Measurements from ENCODE around the gene MTSS2. TPM values are rescaled to one million over a fixed set of nuclear protein-coding genes. Genes with fewer than 3 reads are reported as not detected.

The MTSS2 gene
- total RNA-seq, 1 donor: 56.5 TPM

DNA sequence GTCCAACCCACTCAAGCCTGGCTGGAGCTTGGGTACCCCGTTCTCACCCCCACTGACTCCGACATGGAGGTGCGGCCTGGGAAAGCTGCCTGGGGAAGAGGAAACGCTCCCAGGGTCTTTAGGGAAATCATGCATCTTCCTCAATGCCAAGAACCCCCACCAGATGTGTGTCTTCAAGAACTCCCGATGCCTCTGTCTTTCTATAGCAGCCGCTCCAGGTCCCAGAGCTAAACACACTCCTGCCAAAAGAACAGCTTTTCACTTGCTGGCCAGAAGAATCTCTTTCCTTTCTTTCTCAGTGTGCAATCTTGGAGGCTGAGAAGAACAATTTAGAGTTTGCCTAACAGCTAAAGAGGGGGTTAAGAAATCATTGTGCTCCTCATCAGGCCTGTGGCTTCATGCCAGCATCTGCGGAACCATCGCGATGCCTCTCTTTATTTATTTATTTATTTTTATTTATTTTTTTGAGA, 41.1 kb upstream of the MTSS2 start:
- Histone ChIP-seq H3K79me2 (ENCODE audit: insufficient read depth, low read length) (no peaks in the 10 kb centered on the region), H3K9me3 (ENCODE audit: low read depth, low read length) (no peaks in the 10 kb centered on the region), H4K20me1 (ENCODE audit: insufficient read depth, low read length) (no peaks in the 10 kb centered on the region), H3K4me3 (ENCODE audit: insufficient read depth, low read length) (no peak overlapping the region), H2AFZ (ENCODE audit: low read length) (no peak overlapping the region), H3K36me3 (ENCODE audit: insufficient read depth, low read length) (peaks cover 11% of the 10 kb centered on the region), H3K4me1 (ENCODE audit: insufficient read depth, low read length) (no peaks in the 10 kb centered on the region), H3K4me2 (ENCODE audit: insufficient read depth, low read length) (no peak overlapping the region), H3K27ac (ENCODE audit: low read depth, low read length) (no peak overlapping the region), H3K27me3 (ENCODE audit: insufficient read depth, low read length) (no peaks in the 10 kb centered on the region)
- DNase-seq (ENCODE audit: insufficient read length, low spot score, missing footprints): no peak
- TF ChIP-seq, protein P1, sequence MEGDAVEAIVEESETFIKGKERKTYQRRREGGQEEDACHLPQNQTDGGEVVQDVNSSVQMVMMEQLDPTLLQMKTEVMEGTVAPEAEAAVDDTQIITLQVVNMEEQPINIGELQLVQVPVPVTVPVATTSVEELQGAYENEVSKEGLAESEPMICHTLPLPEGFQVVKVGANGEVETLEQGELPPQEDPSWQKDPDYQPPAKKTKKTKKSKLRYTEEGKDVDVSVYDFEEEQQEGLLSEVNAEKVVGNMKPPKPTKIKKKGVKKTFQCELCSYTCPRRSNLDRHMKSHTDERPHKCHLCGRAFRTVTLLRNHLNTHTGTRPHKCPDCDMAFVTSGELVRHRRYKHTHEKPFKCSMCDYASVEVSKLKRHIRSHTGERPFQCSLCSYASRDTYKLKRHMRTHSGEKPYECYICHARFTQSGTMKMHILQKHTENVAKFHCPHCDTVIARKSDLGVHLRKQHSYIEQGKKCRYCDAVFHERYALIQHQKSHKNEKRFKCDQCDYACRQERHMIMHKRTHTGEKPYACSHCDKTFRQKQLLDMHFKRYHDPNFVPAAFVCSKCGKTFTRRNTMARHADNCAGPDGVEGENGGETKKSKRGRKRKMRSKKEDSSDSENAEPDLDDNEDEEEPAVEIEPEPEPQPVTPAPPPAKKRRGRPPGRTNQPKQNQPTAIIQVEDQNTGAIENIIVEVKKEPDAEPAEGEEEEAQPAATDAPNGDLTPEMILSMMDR (IDR thresholded peaks at IDR 0.05; ENCODE audit: extremely low read depth, low read depth, low read length): no peak

DNA sequence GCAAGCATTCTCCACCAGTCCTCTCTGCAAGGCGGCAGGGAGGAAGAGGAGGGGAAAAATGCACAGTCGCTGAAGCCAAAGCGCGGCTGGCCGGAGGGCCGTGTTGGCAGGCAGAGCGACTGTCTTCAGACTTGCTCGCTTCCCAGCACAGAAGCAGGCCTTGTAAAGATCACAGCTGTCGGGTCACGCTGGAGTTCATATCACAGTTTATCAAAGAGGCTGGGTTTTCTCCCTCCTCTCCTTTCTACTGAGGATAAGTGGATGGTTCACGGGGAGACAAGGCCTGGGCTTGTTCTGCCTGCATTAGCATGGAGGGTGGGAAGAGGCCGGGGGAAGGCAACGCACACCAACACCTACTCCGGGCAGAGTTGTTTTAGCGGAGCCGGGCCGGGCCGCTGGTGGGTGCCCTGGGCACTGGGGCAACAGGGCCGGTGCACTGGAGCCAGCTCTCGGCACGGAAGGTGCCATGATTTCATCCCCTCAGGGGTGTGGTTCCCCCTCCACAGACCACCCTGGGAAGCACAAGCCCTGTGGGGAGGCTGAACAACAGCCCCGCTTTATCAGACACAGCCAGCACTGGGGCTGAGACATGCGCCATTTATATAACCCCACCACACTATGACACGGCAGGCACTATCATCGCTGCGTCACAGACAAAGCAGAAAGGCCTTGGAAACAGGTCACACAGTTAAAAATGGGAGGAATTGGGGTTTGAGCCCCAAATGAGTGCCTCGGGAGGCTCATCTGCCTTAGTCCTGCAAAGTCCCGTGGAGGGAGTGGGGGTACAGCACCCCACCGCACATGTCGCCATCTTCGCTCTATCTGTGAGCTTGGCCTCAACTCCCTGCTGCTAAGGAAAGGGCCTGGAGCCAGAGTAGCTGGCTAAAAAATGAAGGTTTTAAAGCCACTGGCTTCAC, 40.3 kb upstream of the MTSS2 start:
- Histone ChIP-seq H2AFZ (ENCODE audit: low read length) (no peak overlapping the region), H3K4me1 (ENCODE audit: insufficient read depth, low read length) (no peaks in the 10 kb centered on the region), H4K20me1 (ENCODE audit: insufficient read depth, low read length) (no peaks in the 10 kb centered on the region), H3K27me3 (ENCODE audit: insufficient read depth, low read length) (no peaks in the 10 kb centered on the region), H3K4me2 (ENCODE audit: insufficient read depth, low read length) (no peak overlapping the region), H3K36me3 (ENCODE audit: insufficient read depth, low read length) (peaks cover 8% of the 10 kb centered on the region), H3K27ac (ENCODE audit: low read depth, low read length) (no peak overlapping the region), H3K4me3 (ENCODE audit: insufficient read depth, low read length) (no peak overlapping the region), H3K79me2 (ENCODE audit: insufficient read depth, low read length) (no peaks in the 10 kb centered on the region), H3K9me3 (ENCODE audit: low read depth, low read length) (no peaks in the 10 kb centered on the region)
- TF ChIP-seq, protein P1 (IDR thresholded peaks at IDR 0.05; ENCODE audit: extremely low read depth, low read depth, low read length): no peak
- DNase-seq (ENCODE audit: insufficient read length, low spot score, missing footprints): no peak

DNA sequence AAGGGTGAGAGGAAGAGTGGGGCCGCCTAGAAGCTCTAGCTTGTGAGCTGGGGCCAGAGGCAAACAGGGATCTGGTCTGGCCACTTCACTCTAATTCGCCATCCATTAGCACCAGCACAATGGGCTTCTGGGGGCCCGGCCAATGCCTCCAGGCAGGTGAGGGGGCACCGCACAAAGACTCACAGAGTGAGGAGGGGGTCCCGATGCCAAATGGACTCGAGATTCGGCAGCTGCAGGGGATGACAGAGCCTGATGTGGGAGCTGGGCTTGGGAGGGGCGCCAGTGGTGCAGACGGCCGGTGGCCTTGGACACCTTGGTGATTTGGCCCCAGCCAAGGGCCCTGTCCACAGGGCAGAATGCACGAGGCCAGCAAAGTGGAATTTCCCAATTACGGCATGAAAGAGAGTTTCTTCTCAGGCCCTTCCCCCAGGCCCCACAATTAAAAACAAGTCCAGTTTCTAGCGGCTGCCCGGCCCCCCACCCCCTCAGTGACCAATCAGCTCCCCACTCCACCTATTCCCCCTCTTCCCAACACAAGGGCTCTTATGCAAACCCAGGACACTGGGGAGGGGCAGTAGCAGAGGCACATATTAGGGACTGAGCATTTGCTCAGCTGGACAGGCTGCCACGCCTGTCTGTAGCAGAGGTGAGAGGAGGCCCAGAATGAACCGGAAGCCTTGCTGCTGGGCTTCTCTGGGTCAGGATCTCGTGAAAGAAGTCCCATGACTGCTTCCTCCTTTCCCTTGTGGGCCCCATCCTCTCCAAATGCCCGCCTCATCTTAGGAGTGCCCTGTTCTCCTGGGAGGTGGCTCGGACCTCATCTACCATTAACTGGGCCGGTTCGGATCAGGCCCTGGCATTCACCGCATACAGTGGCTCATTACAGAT, 39.4 kb upstream of the MTSS2 start:
- no peaks in the 10 kb centered on the region for H3K36me3 ChIP-seq (ENCODE audit: insufficient read depth, low read length)
- no peaks in the 10 kb centered on the region for H3K4me1 ChIP-seq (ENCODE audit: insufficient read depth, low read length)
- no peak for DNase-seq (ENCODE audit: insufficient read length, low spot score, missing footprints)
- H3K27me3 ChIP-seq (ENCODE audit: insufficient read depth, low read length): no peaks in the 10 kb centered on the region
- no peak overlapping the region for H2AFZ ChIP-seq (ENCODE audit: low read length)
- no peaks in the 10 kb centered on the region for H3K79me2 ChIP-seq (ENCODE audit: insufficient read depth, low read length)
- no peaks in the 10 kb centered on the region for H3K9me3 ChIP-seq (ENCODE audit: low read depth, low read length)
- no peak overlapping the region for H3K4me3 ChIP-seq (ENCODE audit: insufficient read depth, low read length)
- TF ChIP-seq, protein P1 (IDR thresholded peaks at IDR 0.05; ENCODE audit: extremely low read depth, low read depth, low read length): no peak
- no peak overlapping the region for H3K27ac ChIP-seq (ENCODE audit: low read depth, low read length)
- H3K4me2 ChIP-seq (ENCODE audit: insufficient read depth, low read length): no peak overlapping the region
- H4K20me1 ChIP-seq (ENCODE audit: insufficient read depth, low read length): no peaks in the 10 kb centered on the region

Data from osteoblast (primary cell).